Neural cell (in vitro differentiated cells): ENCODE results near the gene TBKBP1. TPM values are rescaled to one million over a fixed set of nuclear protein-coding genes. Genes with fewer than 3 reads are reported as not detected.

ENCODE experiments used
- H2AFZ ChIP-seq: fragments of 200-600, 300-800 bp; sonication (generic), shearing (Covaris generic); 2 replicates; pipeline ENCODE4 v1.6.0; 2014; ENCODE audit warnings: low read depth, mild to moderate bottlenecking, antibody characterized with exemption, low read length, moderate library complexity
- H3F3A ChIP-seq: fragments of 200-600 bp; shearing (Covaris generic); 2 replicates; pipeline ENCODE4 v1.6.1; 2016; ENCODE audit warnings: mild to moderate bottlenecking, moderate library complexity, mixed read lengths, antibody characterized with exemption, low read length; ENCODE audit not compliant: insufficient read depth, poor library complexity, severe bottlenecking
- H3K27ac ChIP-seq: fragments of 200-600, 300-800 bp; sonication (generic), shearing (Covaris generic); 2 replicates; pipeline ENCODE4 v1.5.1; 2014; ENCODE audit warnings: mild to moderate bottlenecking, low read length, moderate library complexity
- H3K27me3 ChIP-seq: fragments of 300-800, 200-600 bp; sonication (generic), shearing (Covaris generic); 2 replicates; pipeline ENCODE4 v1.6.0; 2014; ENCODE audit warnings: mild to moderate bottlenecking, low read depth, low read length, moderate library complexity; ENCODE audit not compliant: insufficient read depth
- H3K36me3 ChIP-seq: fragments of 300-800, 200-600 bp; sonication (generic), shearing (Covaris generic); 2 replicates; pipeline ENCODE4 v1.5.1; 2014; ENCODE audit warnings: mild to moderate bottlenecking, antibody characterized with exemption, low read length, moderate library complexity; ENCODE audit not compliant: insufficient read depth
- H3K4me2 ChIP-seq: fragments of 300-800, 200-600 bp; sonication (generic), shearing (Covaris generic); 2 replicates; pipeline ENCODE4 v1.6.0; 2014; ENCODE audit warnings: mild to moderate bottlenecking, low read length
- H3K4me3 ChIP-seq: fragments of 300-800, 200-600 bp; sonication (generic), shearing (Covaris generic); 2 replicates; pipeline ENCODE4 v1.5.1; 2014; ENCODE audit warnings: mild to moderate bottlenecking, low read length, moderate library complexity
- H3K79me2 ChIP-seq: fragments of 200-600 bp; shearing (Covaris generic); replicated peaks from 2 replicates; pipeline ENCODE4 v1.6.0; 2014; ENCODE audit warnings: mild to moderate bottlenecking, low read length, moderate library complexity; ENCODE audit not compliant: insufficient read depth
- H3K9ac ChIP-seq: fragments of 300-800, 200-600 bp; sonication (generic), shearing (Covaris generic); 2 replicates; pipeline ENCODE4 v1.6.1; 2016; ENCODE audit warnings: mild to moderate bottlenecking, low read length, mixed read lengths
- H3K9me2 ChIP-seq: fragments of 200-600 bp; shearing (Covaris generic); 2 replicates; pipeline ENCODE4 v1.6.1; 2016; ENCODE audit warnings: mild to moderate bottlenecking, low read length, mixed read lengths; ENCODE audit not compliant: insufficient read depth
- H3K9me3 ChIP-seq: fragments of 200-600, 300-800 bp; sonication (generic), shearing (Covaris generic); 2 replicates; pipeline ENCODE4 v1.6.1; 2016; ENCODE audit warnings: mild to moderate bottlenecking, mixed run types, low read length, moderate library complexity, mixed read lengths
- H4K20me1 ChIP-seq: fragments of 200-600 bp; shearing (Covaris generic); 2 replicates; pipeline ENCODE4 v1.6.1; 2016; ENCODE audit warnings: mild to moderate bottlenecking, mixed run types; ENCODE audit not compliant: insufficient read depth
- EP300 ChIP-seq: fragments of 450-650 bp; conservative IDR thresholded peaks from 2 replicates; pipeline ENCODE4 v1.6.1; 2014; ENCODE audit warnings: antibody characterized with exemption, mild to moderate bottlenecking, moderate library complexity; ENCODE audit not compliant: poor library complexity, severe bottlenecking
- EZH2 ChIP-seq: fragments of 200-600, 300-800 bp; shearing (Covaris generic), sonication (generic); IDR thresholded peaks from 2 replicates; pipeline ENCODE4 v1.6.1; 2014; ENCODE audit warnings: antibody characterized with exemption, low read length, borderline replicate concordance, mild to moderate bottlenecking; ENCODE audit not compliant: insufficient read depth, poor library complexity, severe bottlenecking
- MXI1 ChIP-seq: fragments of 450-650 bp; conservative IDR thresholded peaks from 2 replicates; pipeline ENCODE4 v1.6.1; 2014; ENCODE audit warnings: antibody characterized with exemption, mild to moderate bottlenecking; ENCODE audit not compliant: poor library complexity, severe bottlenecking
- POLR2AphosphoS5 ChIP-seq: IDR thresholded peaks from 2 replicates; pipeline ENCODE4 v1.6.1; 2012
- RAD21 ChIP-seq: fragments of 450-650 bp; conservative IDR thresholded peaks from 2 replicates; pipeline ENCODE4 v1.6.1; 2014; ENCODE audit warnings: antibody characterized with exemption, mild to moderate bottlenecking, moderate library complexity
- SMC3 ChIP-seq: fragments of 450-650 bp; conservative IDR thresholded peaks from 2 replicates; pipeline ENCODE4 v1.6.1; 2014; ENCODE audit warnings: antibody characterized with exemption, mild to moderate bottlenecking, moderate library complexity; ENCODE audit not compliant: poor library complexity
- TAF1 ChIP-seq: IDR thresholded peaks from 2 replicates; pipeline ENCODE4 v1.6.1; 2012; ENCODE audit warnings: low read depth
- polyA plus RNA-seq: library from polyadenylated mRNA; depleted of rRNA; stranded (reverse); fragments of >200 nt; gene quantifications from 2 replicates; pipeline ENCODE4 v1.2.3, GENCODE V29; 2014
- TF ChIP-seq, protein P1 (sequence below): fragments of 450-650 bp; IDR thresholded peaks from 2 replicates; pipeline ENCODE4 v1.5.1; 2014; ENCODE audit warnings: antibody characterized with exemption, mild to moderate bottlenecking, moderate library complexity; ENCODE audit not compliant: poor library complexity, severe bottlenecking
- TF ChIP-seq, protein P2 (sequence below): IDR thresholded peaks from 2 replicates; pipeline ENCODE4 v1.6.1; 2012; ENCODE audit warnings: borderline replicate concordance

The TBKBP1 gene
- polyA plus RNA-seq, 1 donor from 2014 or later: 25.4 TPM

DNA sequence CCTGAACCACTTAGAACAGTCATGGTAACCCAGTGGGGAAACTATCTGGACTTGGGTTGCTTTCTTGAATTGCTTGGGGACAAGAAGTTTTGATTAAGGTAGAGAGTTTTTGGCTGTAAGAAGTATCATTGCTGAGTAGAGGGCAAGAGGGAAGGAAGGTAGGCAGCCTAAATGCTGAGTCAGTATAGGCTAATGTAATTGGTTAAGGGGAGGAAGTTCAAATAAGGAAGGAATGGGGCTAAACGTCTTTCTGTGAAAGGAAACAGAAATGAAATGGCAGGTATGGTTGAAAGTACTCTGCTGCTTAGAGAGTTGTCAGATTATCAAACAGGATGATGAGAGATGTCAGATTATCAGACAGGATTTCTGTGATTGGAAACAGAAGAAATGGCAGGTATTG lies 23.9 kb upstream of the TBKBP1 start:
- H3F3A ChIP-seq: no peaks in the 10 kb centered on the region
- H3K9ac ChIP-seq: no peak overlapping the region
- TF ChIP-seq RAD21: no peak
- TF ChIP-seq, protein P1, sequence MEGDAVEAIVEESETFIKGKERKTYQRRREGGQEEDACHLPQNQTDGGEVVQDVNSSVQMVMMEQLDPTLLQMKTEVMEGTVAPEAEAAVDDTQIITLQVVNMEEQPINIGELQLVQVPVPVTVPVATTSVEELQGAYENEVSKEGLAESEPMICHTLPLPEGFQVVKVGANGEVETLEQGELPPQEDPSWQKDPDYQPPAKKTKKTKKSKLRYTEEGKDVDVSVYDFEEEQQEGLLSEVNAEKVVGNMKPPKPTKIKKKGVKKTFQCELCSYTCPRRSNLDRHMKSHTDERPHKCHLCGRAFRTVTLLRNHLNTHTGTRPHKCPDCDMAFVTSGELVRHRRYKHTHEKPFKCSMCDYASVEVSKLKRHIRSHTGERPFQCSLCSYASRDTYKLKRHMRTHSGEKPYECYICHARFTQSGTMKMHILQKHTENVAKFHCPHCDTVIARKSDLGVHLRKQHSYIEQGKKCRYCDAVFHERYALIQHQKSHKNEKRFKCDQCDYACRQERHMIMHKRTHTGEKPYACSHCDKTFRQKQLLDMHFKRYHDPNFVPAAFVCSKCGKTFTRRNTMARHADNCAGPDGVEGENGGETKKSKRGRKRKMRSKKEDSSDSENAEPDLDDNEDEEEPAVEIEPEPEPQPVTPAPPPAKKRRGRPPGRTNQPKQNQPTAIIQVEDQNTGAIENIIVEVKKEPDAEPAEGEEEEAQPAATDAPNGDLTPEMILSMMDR: no peak
- TF ChIP-seq EP300: no peak
- no peak for TF ChIP-seq EZH2
- TF ChIP-seq MXI1: no peak
- no peak for TF ChIP-seq POLR2AphosphoS5
- no peak for TF ChIP-seq TAF1
- TF ChIP-seq, protein P2, sequence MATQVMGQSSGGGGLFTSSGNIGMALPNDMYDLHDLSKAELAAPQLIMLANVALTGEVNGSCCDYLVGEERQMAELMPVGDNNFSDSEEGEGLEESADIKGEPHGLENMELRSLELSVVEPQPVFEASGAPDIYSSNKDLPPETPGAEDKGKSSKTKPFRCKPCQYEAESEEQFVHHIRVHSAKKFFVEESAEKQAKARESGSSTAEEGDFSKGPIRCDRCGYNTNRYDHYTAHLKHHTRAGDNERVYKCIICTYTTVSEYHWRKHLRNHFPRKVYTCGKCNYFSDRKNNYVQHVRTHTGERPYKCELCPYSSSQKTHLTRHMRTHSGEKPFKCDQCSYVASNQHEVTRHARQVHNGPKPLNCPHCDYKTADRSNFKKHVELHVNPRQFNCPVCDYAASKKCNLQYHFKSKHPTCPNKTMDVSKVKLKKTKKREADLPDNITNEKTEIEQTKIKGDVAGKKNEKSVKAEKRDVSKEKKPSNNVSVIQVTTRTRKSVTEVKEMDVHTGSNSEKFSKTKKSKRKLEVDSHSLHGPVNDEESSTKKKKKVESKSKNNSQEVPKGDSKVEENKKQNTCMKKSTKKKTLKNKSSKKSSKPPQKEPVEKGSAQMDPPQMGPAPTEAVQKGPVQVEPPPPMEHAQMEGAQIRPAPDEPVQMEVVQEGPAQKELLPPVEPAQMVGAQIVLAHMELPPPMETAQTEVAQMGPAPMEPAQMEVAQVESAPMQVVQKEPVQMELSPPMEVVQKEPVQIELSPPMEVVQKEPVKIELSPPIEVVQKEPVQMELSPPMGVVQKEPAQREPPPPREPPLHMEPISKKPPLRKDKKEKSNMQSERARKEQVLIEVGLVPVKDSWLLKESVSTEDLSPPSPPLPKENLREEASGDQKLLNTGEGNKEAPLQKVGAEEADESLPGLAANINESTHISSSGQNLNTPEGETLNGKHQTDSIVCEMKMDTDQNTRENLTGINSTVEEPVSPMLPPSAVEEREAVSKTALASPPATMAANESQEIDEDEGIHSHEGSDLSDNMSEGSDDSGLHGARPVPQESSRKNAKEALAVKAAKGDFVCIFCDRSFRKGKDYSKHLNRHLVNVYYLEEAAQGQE: no peak
- no peak for TF ChIP-seq SMC3
- peaks cover 8% of the 10 kb centered on the region for H3K36me3 ChIP-seq
- no peaks in the 10 kb centered on the region for H3K9me2 ChIP-seq
- no peaks in the 10 kb centered on the region for H3K27me3 ChIP-seq
- H2AFZ ChIP-seq: no peak overlapping the region
- H4K20me1 ChIP-seq: no peaks in the 10 kb centered on the region
- H3K4me3 ChIP-seq: no peak overlapping the region
- H3K27ac ChIP-seq: no peak overlapping the region
- no peak overlapping the region for H3K4me2 ChIP-seq
- H3K9me3 ChIP-seq: no peaks in the 10 kb centered on the region
- H3K79me2 ChIP-seq: peaks cover 4% of the 10 kb centered on the region

DNA sequence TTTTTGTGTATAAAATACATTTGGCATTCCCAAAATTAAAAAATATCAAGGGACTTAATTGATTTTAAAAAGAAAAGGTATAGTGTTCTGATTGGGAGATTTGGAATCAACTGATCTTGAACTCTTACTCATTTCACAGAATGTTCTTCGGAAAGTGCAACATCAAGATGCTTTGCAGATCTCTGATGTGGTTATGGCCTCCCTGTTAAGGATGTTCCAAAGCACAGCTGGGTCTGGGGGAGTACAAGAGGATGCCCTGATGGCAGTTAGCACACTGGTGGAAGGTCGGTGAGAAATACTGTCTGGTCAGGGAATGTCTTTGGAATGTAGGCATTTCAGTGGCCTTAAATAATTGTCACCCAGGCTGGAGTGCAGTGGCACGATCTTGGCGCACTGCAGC lies 19.5 kb upstream of the TBKBP1 start:
- peaks cover 4% of the 10 kb centered on the region for H3K79me2 ChIP-seq

More for the DNA sequence above, 19.5 kb upstream of the TBKBP1 start:
- H2AFZ ChIP-seq: no peak overlapping the region
- no peaks in the 10 kb centered on the region for H3K27me3 ChIP-seq
- no peak overlapping the region for H3K4me2 ChIP-seq
- H4K20me1 ChIP-seq: no peaks in the 10 kb centered on the region
- H3K27ac ChIP-seq: no peak overlapping the region
- no peaks in the 10 kb centered on the region for H3F3A ChIP-seq
- H3K9me2 ChIP-seq: no peaks in the 10 kb centered on the region
- no peaks in the 10 kb centered on the region for H3K9me3 ChIP-seq
- H3K4me3 ChIP-seq: no peak overlapping the region
- no peak overlapping the region for H3K9ac ChIP-seq
- TF ChIP-seq, protein P2: no peak
- no peak for TF ChIP-seq MXI1
- TF ChIP-seq POLR2AphosphoS5: no peak
- H3K36me3 ChIP-seq: peaks cover 26% of the 10 kb centered on the region
